Testis (tissue), 5 donors: Measurements from ENCODE around the gene TAAR2. TPM values are rescaled to one million over a fixed set of nuclear protein-coding genes. Genes with fewer than 3 reads are reported as not detected.

Experiments
- DNase-seq: peaks from one replicate; pipeline ENCODE4 v3.0.0-alpha.2; 2019
- H3K27ac ChIP-seq, 2 donors: fragments of 200-600 bp; sonication (generic); one replicate each; pipeline ENCODE4 v1.5.1; 2019
- H3K27me3 ChIP-seq: fragments of 200-600 bp; sonication (generic); one replicate; pipeline ENCODE4 v1.5.1; 2019
- H3K36me3 ChIP-seq: fragments of 200-600 bp; sonication (generic); one replicate; pipeline ENCODE4 v1.5.1; 2017; ENCODE audit warnings: low read depth; ENCODE audit errors: missing control alignments
- H3K4me1 ChIP-seq: fragments of 200-600 bp; sonication (generic); one replicate; pipeline ENCODE4 v1.5.1; 2019
- H3K4me3 ChIP-seq, 2 donors: fragments of 200-600 bp; sonication (generic); one replicate each; pipeline ENCODE4 v1.5.1; 2017 to 2019
- H3K9me3 ChIP-seq: fragments of 200-600 bp; sonication (generic); one replicate; pipeline ENCODE4 v1.5.1; 2017
- POLR2A ChIP-seq: fragments of 450-650 bp; IDR thresholded peaks from one replicate; pipeline ENCODE4 v1.6.1; 2017; ENCODE audit warnings: antibody characterized with exemption, mild to moderate bottlenecking, moderate library complexity
- WGBS, 2 donors: methylation state at CpG; one replicate each; pipeline ENCODE4 v1.1.5; 2018; 5-methylcytosine and 5-hydroxymethylcytosine counted together
- intact Hi-C: fragments of 100-400 bp; cut with DNase I; formaldehyde crosslinking; loops from one replicate; pipeline ENCODE4 v1.15.1; 2023; ENCODE audit warnings: low total_unique reads
- long read RNA-seq, 2 donors: transcript quantifications; one replicate each; lab custom pipeline, GENCODE V29; 2026
- polyA plus RNA-seq: library from polyadenylated mRNA; stranded (reverse); fragments of 350-450 nt; fragmentation: Illumina TruSeq; extraction: RNeasy Lipid Tissue Mini Kit (QIAGEN cat#74804); gene quantifications from one replicate; pipeline ENCODE4 v1.2.3, GENCODE V29; 2014; ENCODE audit warnings: low read depth, low replicate concordance; ENCODE audit not compliant: insufficient read depth
- total RNA-seq, 2 donors: library from RNA; depleted of rRNA; stranded (reverse); fragments of >200 nt; gene quantifications; one replicate each; pipeline ENCODE4 v1.2.3, GENCODE V29; 2016
- TF ChIP-seq, protein P1 (sequence below), 3 experiments: fragments of 450-650 bp in 2 of 3; fragments of 200-600 bp in 1 of 3; sonication (generic) in 1 of 3; IDR thresholded peaks; one replicate each; pipeline ENCODE4 v1.5.1; 2016 to 2019; ENCODE audit warnings: antibody characterized with exemption in 3 of 3, mild to moderate bottlenecking in 2 of 3, moderate library complexity in 1 of 3

Gene TAAR2, protein sequence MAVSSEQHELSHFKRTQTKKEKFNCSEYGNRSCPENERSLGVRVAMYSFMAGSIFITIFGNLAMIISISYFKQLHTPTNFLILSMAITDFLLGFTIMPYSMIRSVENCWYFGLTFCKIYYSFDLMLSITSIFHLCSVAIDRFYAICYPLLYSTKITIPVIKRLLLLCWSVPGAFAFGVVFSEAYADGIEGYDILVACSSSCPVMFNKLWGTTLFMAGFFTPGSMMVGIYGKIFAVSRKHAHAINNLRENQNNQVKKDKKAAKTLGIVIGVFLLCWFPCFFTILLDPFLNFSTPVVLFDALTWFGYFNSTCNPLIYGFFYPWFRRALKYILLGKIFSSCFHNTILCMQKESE
- total RNA-seq (not detected), polyA plus RNA-seq (not detected)
- long read RNA-seq, donor 1 = 0 reads
- long read RNA-seq, donor 2, partial matches to known transcripts = 0 of 1 reads
- long read RNA-seq, donor 2, other reads (novel, unspliced or antisense) = 0 of 1 reads

GRCh38 chr6:132624175-132624574, at the start of gene TAAR2:
TAAR2 (minus strand) TSS chr6:132624275; CDS start chr6:132624275, 0 bp downstream.
- Histone ChIP-seq H3K4me3 (no peak within 1 kb of the TSS), H3K4me1 (no peaks in the 10 kb centered on the region), H3K9me3 (no peaks in the 10 kb centered on the region), H3K36me3 (no peaks in the 10 kb centered on the region), H3K27ac (no peak within 1 kb of the TSS), H3K27me3 (no peaks in the 10 kb centered on the region)
- no peak for DNase-seq
- WGBS, 2 donors = 93 to 94% methylated on average over 6 of the region's 6 CpGs
- intact Hi-C loops = no loop called here
- no peak for TF ChIP-seq POLR2A
- TF ChIP-seq, protein P1, sequence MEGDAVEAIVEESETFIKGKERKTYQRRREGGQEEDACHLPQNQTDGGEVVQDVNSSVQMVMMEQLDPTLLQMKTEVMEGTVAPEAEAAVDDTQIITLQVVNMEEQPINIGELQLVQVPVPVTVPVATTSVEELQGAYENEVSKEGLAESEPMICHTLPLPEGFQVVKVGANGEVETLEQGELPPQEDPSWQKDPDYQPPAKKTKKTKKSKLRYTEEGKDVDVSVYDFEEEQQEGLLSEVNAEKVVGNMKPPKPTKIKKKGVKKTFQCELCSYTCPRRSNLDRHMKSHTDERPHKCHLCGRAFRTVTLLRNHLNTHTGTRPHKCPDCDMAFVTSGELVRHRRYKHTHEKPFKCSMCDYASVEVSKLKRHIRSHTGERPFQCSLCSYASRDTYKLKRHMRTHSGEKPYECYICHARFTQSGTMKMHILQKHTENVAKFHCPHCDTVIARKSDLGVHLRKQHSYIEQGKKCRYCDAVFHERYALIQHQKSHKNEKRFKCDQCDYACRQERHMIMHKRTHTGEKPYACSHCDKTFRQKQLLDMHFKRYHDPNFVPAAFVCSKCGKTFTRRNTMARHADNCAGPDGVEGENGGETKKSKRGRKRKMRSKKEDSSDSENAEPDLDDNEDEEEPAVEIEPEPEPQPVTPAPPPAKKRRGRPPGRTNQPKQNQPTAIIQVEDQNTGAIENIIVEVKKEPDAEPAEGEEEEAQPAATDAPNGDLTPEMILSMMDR (IDR thresholded peaks at IDR 0.05) = no peak

DNA sequence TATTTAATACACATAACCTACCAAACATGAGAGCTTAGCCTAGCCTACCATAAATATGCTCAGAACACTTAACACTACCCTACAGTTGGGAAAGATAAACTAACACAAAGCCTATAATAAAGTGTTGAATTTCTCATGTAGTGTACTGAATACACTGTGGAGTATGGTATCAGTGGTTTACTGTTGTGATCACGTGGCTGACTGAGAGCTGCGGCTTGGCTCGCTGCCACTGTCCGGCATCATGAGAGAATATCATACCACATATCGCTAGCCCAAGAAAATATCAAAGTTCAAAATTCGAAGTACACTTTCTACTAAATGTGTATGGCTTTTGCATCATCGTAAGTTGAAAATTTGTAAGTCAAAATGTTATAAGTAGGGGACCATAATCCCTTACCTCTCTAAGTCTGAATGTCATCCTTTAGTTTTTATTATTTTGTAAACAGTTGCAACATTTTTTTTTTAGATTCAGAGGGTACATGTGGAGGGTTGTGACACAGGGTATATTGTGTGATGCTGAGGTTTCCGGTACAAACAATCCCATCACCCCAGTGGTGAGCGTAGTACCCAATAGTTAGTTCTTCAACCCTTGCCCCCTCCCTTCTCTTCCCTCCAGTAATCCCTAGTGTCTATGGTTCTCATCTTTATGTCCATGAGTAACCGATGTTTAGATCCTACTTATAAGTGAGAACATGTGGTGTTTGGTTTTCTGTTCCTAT, 49.5 kb upstream of the TAAR2 start:
- peaks cover 3% of the 10 kb centered on the region for H3K4me1 ChIP-seq
- 79 to 80% methylated on average over 10 of the region's 10 CpGs for WGBS, 2 donors
- no peaks in the 10 kb centered on the region for H3K27me3 ChIP-seq
- H3K4me3 ChIP-seq = no peak overlapping the region
- no peaks in the 10 kb centered on the region for H3K9me3 ChIP-seq
- H3K27ac ChIP-seq = no peak overlapping the region
- TF ChIP-seq, protein P1 (IDR thresholded peaks at IDR 0.05) = no peak
- TF ChIP-seq POLR2A = no peak
- H3K36me3 ChIP-seq = no peaks in the 10 kb centered on the region
- intact Hi-C loops = no loop called here
- no peak for DNase-seq

GRCh38 chr6:132671295-132671694, 47.2 kb upstream of the TAAR2 start:
- intact Hi-C loops = no loop called here
- WGBS, 2 donors = 88 to 100% methylated on average over 1 of the region's 1 CpG

DNA sequence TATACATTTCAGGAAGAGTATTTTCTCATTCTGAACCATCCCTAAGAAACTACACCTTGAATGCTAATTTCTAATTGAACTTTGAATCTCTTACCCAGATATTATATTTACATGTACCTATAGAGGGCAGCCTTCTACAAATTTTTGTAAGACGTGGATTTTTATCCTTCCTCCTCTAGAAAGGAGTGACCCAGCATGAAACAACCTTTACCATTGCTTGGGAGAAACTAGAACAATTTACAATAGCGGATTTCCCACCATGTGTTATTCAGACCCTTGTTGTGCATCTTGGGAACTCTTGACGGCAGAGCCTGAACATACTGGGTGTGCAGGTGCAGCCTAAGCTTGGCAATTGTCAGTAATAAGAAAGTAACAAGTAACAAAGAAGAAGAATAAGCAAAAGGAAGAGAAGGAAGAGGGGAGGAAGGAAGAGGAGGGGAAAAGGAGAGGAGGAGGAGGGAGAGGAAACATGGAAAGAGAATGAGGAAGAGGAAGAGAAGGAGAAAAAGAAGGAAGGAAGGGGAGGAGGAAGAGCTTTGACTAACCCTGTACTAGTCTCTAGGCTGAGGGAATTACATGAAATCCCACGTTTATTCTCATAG, 45.7 kb upstream of the TAAR2 start:
- TF ChIP-seq POLR2A = no peak
- TF ChIP-seq, protein P1 (IDR thresholded peaks at IDR 0.05) = peak in 2 of 3 experiments; percentile 23 to 37
- H3K4me1 ChIP-seq = peaks cover 3% of the 10 kb centered on the region
- intact Hi-C loops = no loop called here
- no peaks in the 10 kb centered on the region for H3K27me3 ChIP-seq
- H3K27ac ChIP-seq = no peak overlapping the region
- H3K36me3 ChIP-seq = no peaks in the 10 kb centered on the region
- no peak overlapping the region for H3K4me3 ChIP-seq
- WGBS, 2 donors = 19% methylated on average over 4 of the region's 4 CpGs
- H3K9me3 ChIP-seq = no peaks in the 10 kb centered on the region
- no peak for DNase-seq

More at GRCh38 chr6:132671295-132671694, 47.2 kb upstream of the TAAR2 start:
- Histone ChIP-seq H3K4me3 (no peak overlapping the region), H3K27me3 (no peaks in the 10 kb centered on the region), H3K9me3 (no peaks in the 10 kb centered on the region), H3K4me1 (peaks cover 3% of the 10 kb centered on the region), H3K36me3 (no peaks in the 10 kb centered on the region), H3K27ac (no peak overlapping the region)
- no peak for TF ChIP-seq POLR2A
- TF ChIP-seq, protein P1 (IDR thresholded peaks at IDR 0.05) = no peak
- DNase-seq = no peak
